Tibial nerve (tissue), 4 donors: Measurements from ENCODE around the gene CHRNA9. TPM values are rescaled to one million over a fixed set of nuclear protein-coding genes. Genes with fewer than 3 reads are reported as not detected.

ENCODE experiments used
- DNase-seq, 2 donors: peaks; one replicate each; pipeline ENCODE4 v3.0.0-alpha.2; 2019; ENCODE audit warnings: low spot score in 2 of 2
- H3K27ac ChIP-seq, 4 donors: fragments of 200-600 bp; sonication (generic) in 3 of 4; one replicate each; pipeline ENCODE4 v1.5.1; 2017 to 2019; ENCODE audit warnings: mild to moderate bottlenecking in 1 of 4
- H3K27me3 ChIP-seq, 2 donors: fragments of 200-600 bp; sonication (generic) in 1 of 2; one replicate each; pipeline versions ENCODE4 v1.5.1 to v1.6.0; 2017 to 2019
- H3K36me3 ChIP-seq, 3 donors: fragments of 200-600 bp; sonication (generic); one replicate each; pipeline ENCODE4 v1.5.1; 2018 to 2019
- H3K4me1 ChIP-seq, 4 donors: fragments of 200-600 bp; sonication (generic) in 3 of 4; one replicate each; pipeline ENCODE4 v1.5.1; 2017 to 2019
- H3K4me3 ChIP-seq, 4 donors: fragments of 200-600 bp; sonication (generic) in 3 of 4; one replicate each; pipeline ENCODE4 v1.5.1; 2017 to 2019; ENCODE audit warnings: mild to moderate bottlenecking in 1 of 4, moderate library complexity in 1 of 4
- H3K9me3 ChIP-seq, 4 donors: fragments of 200-600 bp; sonication (generic) in 3 of 4; one replicate each; pipeline ENCODE4 v1.5.1; 2017 to 2019
- EP300 ChIP-seq, 2 donors: sonication (generic); formaldehyde crosslinking; IDR thresholded peaks; one replicate each; pipeline ENCODE4 v1.6.1; 2017; ENCODE audit warnings: antibody characterized with exemption in 2 of 2, mild to moderate bottlenecking in 1 of 2
- POLR2A ChIP-seq, 2 donors: fragments of 450-650 bp; IDR thresholded peaks; one replicate each; pipeline ENCODE4 v1.6.1; 2017; ENCODE audit warnings: antibody characterized with exemption in 2 of 2, mild to moderate bottlenecking in 2 of 2, moderate library complexity in 2 of 2
- WGBS, 2 donors: methylation state at CpG; one replicate each; pipeline ENCODE4 v1.1.5; 2018; 5-methylcytosine and 5-hydroxymethylcytosine counted together
- total RNA-seq, 4 donors: library from RNA; depleted of rRNA; stranded (reverse); fragments of >200 nt; gene quantifications; one replicate each; pipeline ENCODE4 v1.1.0, GENCODE V29; 2016
- TF ChIP-seq, protein P1 (sequence below), 5 experiments: fragments of 200-600 bp in 3 of 5; fragments of 450-650 bp in 2 of 5; sonication (generic) in 3 of 5; IDR thresholded peaks; one replicate each; pipeline ENCODE4 v1.5.1; 2016 to 2019; ENCODE audit warnings: antibody characterized with exemption in 5 of 5, mild to moderate bottlenecking in 3 of 5, moderate library complexity in 2 of 5

Gene CHRNA9
- total RNA-seq, 4 donors from 2014 or later = not detected

DNA sequence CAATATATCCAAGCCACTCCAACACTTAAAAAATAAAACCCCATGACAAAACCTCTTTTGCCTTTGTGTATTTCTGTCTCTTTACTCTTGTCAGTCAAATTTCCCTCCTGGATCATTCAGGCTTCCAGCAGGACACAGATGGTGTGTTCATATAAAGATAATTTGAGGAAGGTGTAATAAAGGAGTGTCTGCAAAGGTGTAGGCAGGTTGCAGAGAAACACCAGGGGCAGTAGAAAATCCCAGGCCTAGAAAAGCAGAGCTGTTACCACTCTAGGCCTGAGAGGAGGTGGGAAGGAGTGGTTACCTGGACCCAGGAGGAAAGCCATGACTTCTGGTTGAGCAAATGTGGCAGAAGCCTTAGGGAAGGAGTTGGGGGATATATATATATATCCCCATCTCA is 28.8 kb downstream of the CHRNA9 start:
- H3K27me3 ChIP-seq = no peaks in the 10 kb centered on the region
- no peak overlapping the region for H3K4me3 ChIP-seq
- TF ChIP-seq POLR2A (IDR thresholded peaks at IDR 0.05) (no peak), EP300 (IDR thresholded peaks at IDR 0.05) (no peak)
- TF ChIP-seq, protein P1, sequence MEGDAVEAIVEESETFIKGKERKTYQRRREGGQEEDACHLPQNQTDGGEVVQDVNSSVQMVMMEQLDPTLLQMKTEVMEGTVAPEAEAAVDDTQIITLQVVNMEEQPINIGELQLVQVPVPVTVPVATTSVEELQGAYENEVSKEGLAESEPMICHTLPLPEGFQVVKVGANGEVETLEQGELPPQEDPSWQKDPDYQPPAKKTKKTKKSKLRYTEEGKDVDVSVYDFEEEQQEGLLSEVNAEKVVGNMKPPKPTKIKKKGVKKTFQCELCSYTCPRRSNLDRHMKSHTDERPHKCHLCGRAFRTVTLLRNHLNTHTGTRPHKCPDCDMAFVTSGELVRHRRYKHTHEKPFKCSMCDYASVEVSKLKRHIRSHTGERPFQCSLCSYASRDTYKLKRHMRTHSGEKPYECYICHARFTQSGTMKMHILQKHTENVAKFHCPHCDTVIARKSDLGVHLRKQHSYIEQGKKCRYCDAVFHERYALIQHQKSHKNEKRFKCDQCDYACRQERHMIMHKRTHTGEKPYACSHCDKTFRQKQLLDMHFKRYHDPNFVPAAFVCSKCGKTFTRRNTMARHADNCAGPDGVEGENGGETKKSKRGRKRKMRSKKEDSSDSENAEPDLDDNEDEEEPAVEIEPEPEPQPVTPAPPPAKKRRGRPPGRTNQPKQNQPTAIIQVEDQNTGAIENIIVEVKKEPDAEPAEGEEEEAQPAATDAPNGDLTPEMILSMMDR (IDR thresholded peaks at IDR 0.05) = no peak

DNA sequence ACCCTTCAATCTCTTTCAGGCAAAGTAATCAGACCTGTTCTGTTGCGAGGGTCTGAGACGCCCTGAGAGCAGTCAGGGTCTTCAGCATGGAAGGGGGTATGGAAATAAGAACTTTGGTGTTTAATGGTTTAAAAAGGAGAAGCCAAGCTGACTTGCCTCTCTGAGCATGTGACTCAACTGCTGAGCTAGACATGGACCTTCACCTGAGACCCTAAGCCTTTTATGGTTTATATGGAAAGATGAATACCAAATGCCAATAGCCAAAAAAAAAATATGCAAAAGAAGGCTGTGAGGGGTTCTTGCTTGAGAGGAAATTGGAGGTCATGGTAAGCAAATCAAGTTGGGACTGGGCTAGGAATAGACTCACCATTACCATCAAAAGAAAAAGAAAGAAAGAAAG is 30.6 kb downstream of the CHRNA9 start:
- H3K4me3 ChIP-seq = no peak overlapping the region
- no peak overlapping the region for H3K27ac ChIP-seq
- 78 to 81% methylated on average over 2 of the region's 2 CpGs for WGBS, 2 donors
- H3K9me3 ChIP-seq = peaks cover 0 to 19% (median 1%) of the 10 kb centered on the region in 4 donors
- H3K36me3 ChIP-seq = no peaks in the 10 kb centered on the region
- H3K4me1 ChIP-seq = no peaks in the 10 kb centered on the region
- DNase-seq = no peak
- TF ChIP-seq EP300 (IDR thresholded peaks at IDR 0.05) (no peak), POLR2A (IDR thresholded peaks at IDR 0.05) (no peak)
- TF ChIP-seq, protein P1 (IDR thresholded peaks at IDR 0.05) = no peak
- no peaks in the 10 kb centered on the region for H3K27me3 ChIP-seq

More for the DNA sequence above, 28.8 kb downstream of the CHRNA9 start:
- Histone ChIP-seq H3K9me3 (peaks cover 0 to 29% (median 1%) of the 10 kb centered on the region in 4 donors), H3K4me1 (no peaks in the 10 kb centered on the region), H3K27ac (no peak overlapping the region), H3K36me3 (no peaks in the 10 kb centered on the region)
- DNase-seq = no peak

DNA sequence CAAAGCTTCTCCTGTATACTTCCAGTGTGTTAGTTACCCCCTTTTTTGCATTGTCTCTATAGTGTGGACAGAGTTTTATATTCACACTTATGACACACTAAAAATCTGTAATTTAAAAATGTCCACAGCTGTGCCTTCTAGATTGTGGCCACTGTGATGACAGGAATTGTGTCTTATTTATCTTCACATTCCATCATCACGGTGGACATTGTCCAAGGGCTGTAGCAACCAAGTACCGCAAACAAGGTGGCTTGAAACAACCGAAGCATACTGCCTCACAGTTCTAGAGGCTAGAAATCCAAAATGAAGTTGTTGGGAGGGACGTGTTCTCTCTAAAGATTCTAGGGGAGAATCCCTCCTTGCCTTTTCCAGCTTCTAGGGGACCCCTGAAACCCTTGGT is 32.3 kb downstream of the CHRNA9 start:
- no peak for TF ChIP-seq POLR2A (IDR thresholded peaks at IDR 0.05)
- TF ChIP-seq, protein P1 (IDR thresholded peaks at IDR 0.05) = no peak
- TF ChIP-seq EP300 (IDR thresholded peaks at IDR 0.05) = no peak
- no peak for DNase-seq
- WGBS, 2 donors = 83 to 85% methylated on average over 4 of the region's 4 CpGs
- Histone ChIP-seq H3K27me3 (no peaks in the 10 kb centered on the region), H3K36me3 (no peaks in the 10 kb centered on the region), H3K4me1 (no peaks in the 10 kb centered on the region), H3K27ac (no peak overlapping the region), H3K9me3 (peaks cover 0 to 4% (median 0%) of the 10 kb centered on the region in 4 donors), H3K4me3 (no peak overlapping the region)

DNA sequence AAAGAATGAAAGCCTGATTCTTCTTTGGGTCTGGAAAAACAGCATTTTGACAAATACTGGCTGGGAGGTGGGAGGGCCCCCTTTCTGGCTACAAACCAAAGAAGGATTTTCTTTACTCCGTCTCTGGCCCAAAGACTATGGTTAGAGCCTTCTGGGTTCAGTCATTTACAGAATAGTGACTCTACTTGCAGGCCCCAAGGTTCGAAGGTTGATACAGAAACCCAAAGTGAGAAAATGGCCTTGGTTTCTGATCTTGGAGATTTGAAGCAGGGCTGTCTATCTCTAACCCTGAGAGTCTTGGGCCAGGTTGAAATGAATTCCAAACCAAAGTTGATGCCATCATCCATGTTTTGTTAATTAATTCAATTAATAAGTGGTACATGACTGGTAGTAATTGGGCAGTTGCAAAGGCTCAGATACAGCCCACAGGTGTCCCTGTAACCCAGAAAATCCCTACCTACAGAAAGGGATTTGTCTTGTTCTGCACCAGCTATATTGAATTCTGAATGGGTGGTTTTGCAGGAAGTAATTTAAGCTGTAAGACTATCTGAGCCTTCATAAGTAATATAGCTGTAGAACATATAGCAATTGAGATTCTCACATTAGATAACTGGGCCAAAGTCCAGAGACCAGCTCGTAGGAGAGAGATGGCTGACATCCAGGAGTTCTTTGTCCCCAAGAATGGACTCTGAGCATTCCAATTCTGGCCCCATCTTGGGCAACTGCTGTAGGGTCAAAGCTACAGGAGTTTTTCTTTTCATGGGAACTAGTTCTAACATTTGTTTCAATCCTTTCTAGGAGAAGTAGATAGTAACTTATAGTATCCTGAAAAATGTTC is 34.5 kb downstream of the CHRNA9 start:
- Histone ChIP-seq H3K4me3 (no peak overlapping the region), H3K36me3 (no peaks in the 10 kb centered on the region), H3K4me1 (no peaks in the 10 kb centered on the region), H3K27ac (peak overlapping the region in 1 of 4 donors; percentile 4), H3K9me3 (no peaks in the 10 kb centered on the region), H3K27me3 (no peaks in the 10 kb centered on the region)
- TF ChIP-seq, protein P1 (IDR thresholded peaks at IDR 0.05) = no peak
- TF ChIP-seq POLR2A (IDR thresholded peaks at IDR 0.05) (no peak), EP300 (IDR thresholded peaks at IDR 0.05) (no peak)
- 43 to 44% methylated on average over 3 of the region's 3 CpGs for WGBS, 2 donors
- DNase-seq = no peak

DNA sequence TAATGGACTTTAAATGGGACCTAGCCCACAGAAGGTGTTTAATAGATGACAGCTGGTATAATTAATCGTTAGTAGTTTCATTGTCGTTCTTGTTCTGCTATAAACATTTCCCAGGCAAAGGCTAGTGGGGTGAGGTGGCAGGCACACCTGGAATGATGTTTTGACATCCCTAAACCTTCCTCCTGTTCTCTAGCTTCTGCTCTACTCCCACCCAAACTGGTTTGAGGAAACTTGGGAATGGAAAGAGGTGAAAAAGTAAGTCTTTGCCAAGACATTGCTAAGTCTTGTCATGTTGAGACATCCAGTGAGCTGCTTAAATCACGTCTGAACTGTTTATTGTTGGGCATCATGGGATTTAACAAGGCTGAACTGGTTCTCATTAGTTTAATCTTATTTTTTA is 37.5 kb downstream of the CHRNA9 start:
- Histone ChIP-seq H3K4me1 (no peaks in the 10 kb centered on the region), H3K4me3 (no peak overlapping the region), H3K27me3 (no peaks in the 10 kb centered on the region), H3K36me3 (no peaks in the 10 kb centered on the region), H3K27ac (no peak overlapping the region), H3K9me3 (no peaks in the 10 kb centered on the region)
- TF ChIP-seq, protein P1 (IDR thresholded peaks at IDR 0.05) = no peak
- TF ChIP-seq POLR2A (IDR thresholded peaks at IDR 0.05) = no peak
- TF ChIP-seq EP300 (IDR thresholded peaks at IDR 0.05) = no peak
- DNase-seq = no peak
- WGBS, 2 donors = 76% methylated on average over 3 of the region's 3 CpGs
